Measurements from ENCODE around the gene IL4I1.
A peak's percentile ranks its signal among the peaks of the same experiment; 100 is the strongest.

DNA sequence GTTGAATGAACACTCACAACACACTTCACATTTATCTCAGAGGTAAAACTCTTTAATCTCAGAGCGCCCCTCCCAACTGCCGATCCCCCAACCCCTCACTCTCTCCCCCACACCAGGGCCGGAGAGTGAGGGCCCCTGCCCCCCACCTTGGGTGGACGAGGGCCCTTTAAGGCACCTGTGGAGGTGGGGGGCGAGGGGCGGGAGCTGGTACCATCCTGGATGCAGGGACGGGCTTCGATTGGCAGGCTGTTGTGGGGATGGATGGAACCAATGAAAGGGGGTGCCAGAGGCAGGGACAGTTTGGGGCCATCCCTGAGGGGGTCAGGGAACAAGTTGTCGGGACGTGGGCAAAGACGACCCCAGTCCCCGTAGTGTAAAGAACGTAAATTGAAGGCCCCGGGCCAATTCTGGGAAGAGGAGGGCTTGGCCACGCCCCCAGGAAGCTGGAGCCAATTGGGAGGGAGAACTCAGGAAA is 27.6 kb downstream of the IL4I1 start:
- TF ChIP-seq, protein P1, sequence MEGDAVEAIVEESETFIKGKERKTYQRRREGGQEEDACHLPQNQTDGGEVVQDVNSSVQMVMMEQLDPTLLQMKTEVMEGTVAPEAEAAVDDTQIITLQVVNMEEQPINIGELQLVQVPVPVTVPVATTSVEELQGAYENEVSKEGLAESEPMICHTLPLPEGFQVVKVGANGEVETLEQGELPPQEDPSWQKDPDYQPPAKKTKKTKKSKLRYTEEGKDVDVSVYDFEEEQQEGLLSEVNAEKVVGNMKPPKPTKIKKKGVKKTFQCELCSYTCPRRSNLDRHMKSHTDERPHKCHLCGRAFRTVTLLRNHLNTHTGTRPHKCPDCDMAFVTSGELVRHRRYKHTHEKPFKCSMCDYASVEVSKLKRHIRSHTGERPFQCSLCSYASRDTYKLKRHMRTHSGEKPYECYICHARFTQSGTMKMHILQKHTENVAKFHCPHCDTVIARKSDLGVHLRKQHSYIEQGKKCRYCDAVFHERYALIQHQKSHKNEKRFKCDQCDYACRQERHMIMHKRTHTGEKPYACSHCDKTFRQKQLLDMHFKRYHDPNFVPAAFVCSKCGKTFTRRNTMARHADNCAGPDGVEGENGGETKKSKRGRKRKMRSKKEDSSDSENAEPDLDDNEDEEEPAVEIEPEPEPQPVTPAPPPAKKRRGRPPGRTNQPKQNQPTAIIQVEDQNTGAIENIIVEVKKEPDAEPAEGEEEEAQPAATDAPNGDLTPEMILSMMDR (conservative IDR thresholded peaks at IDR 0.05; ENCODE audit: low read depth, low read length) = no peak
- no peak for TF ChIP-seq NFE2L2 (IDR thresholded peaks at IDR 0.05; ENCODE audit: low read depth, low read length)
- 0 out of 2 replicates have a peak, but pooled peaks have one; percentile 8 for TF ChIP-seq POLR2A (IDR thresholded peaks at IDR 0.05; ENCODE audit: low read depth, low read length)
- no peak for TF ChIP-seq MXI1 (IDR thresholded peaks at IDR 0.05; ENCODE audit: borderline replicate concordance, low read depth, low read length)
